ENCODE data around the gene MED20. TPM values are rescaled to one million over a fixed set of nuclear protein-coding genes. Genes with fewer than 3 reads are reported as not detected.

The MED20 gene
- total RNA-seq, 1 donor from 2014 or later, result 28.9 TPM

- no peaks in the 10 kb centered on the region for H4K20me1 ChIP-seq (ENCODE audit: insufficient read depth, low read length)
Observed at GRCh38 chr6:41858703-41859102, 62.2 kb downstream of the MED20 start.

More at GRCh38 chr6:41858703-41859102, 62.2 kb downstream of the MED20 start:
- FAIRE-seq (no peak), DNase-seq (ENCODE audit: low read depth) (no peak)
- no peak overlapping the region for H3K27ac Mint-ChIP-seq (ENCODE audit: unreplicated experiment)
- H3K27me3 Mint-ChIP-seq (ENCODE audit: low read depth, unreplicated experiment), result no peaks in the 10 kb centered on the region
- H3K9me3 Mint-ChIP-seq (ENCODE audit: unreplicated experiment), result no peaks in the 10 kb centered on the region
- no peak overlapping the region for H3K4me2 ChIP-seq (ENCODE audit: low read length)
- no peaks in the 10 kb centered on the region for H3K27me3 ChIP-seq (ENCODE audit: insufficient read depth, low read length)
- no peaks in the 10 kb centered on the region for H3K79me2 ChIP-seq (ENCODE audit: insufficient read depth, low read length)
- H3K4me3 ChIP-seq (ENCODE audit: insufficient read depth, low read depth, low read length), result no peak overlapping the region
- no peaks in the 10 kb centered on the region for H3K4me1 ChIP-seq (ENCODE audit: insufficient read depth, low read length)
- no peak overlapping the region for H3K4me3 Mint-ChIP-seq (ENCODE audit: unreplicated experiment)
- no peak overlapping the region for H2AFZ ChIP-seq (ENCODE audit: low read depth, low read length)
- H3K36me3 Mint-ChIP-seq (ENCODE audit: low read depth, unreplicated experiment), result no peaks in the 10 kb centered on the region
- H3K27ac ChIP-seq (ENCODE audit: low read depth, low read length), result no peak overlapping the region
- no peak overlapping the region for H3K9ac ChIP-seq (ENCODE audit: low read length)
- H3K36me3 ChIP-seq (ENCODE audit: insufficient read depth, low read length), result no peaks in the 10 kb centered on the region
- TF ChIP-seq EZH2 (IDR thresholded peaks at IDR 0.05; ENCODE audit: insufficient read depth, low read length) (no peak), CTCF (IDR thresholded peaks at IDR 0.05; ENCODE audit: insufficient read depth, low read depth, low read length) (no peak)
- no peaks in the 10 kb centered on the region for H3K9me3 ChIP-seq (ENCODE audit: insufficient read depth, low read depth, low read length)
- H3K4me1 Mint-ChIP-seq (ENCODE audit: low read depth, unreplicated experiment), result no peaks in the 10 kb centered on the region

Other genes with a start within 250 kb of the MED20 start
- gene TFEB, start 185.5 kb downstream of the MED20 start, total RNA-seq, result 3.9 and 4.7 TPM in 2 replicates
- not detected in 2 replicates for gene PGC, start 173.7 kb downstream of the MED20 start, total RNA-seq
- gene FRS3, start 141.2 kb downstream of the MED20 start, total RNA-seq, result 3.1 and 3.6 TPM in 2 replicates
- 3.1 and 3.4 TPM in 2 replicates for gene PRICKLE4, start 140.4 kb downstream of the MED20 start, total RNA-seq
- gene TOMM6, start 133.4 kb downstream of the MED20 start, total RNA-seq, result 147 and 159 TPM in 2 replicates
- gene USP49, start 25.8 kb downstream of the MED20 start, total RNA-seq, result 3.8 and 5.5 TPM in 2 replicates
- 41.2 and 43.1 TPM in 2 replicates for gene BYSL, start 360 bp upstream of the MED20 start, total RNA-seq
- 64.8 and 69.9 TPM in 2 replicates for gene CCND3, start 20.7 kb upstream of the MED20 start, total RNA-seq
- gene TAF8, start 129.4 kb upstream of the MED20 start, total RNA-seq, result 13.6 and 14.8 TPM in 2 replicates
- 3.3 and 5.3 TPM in 2 replicates for gene C6orf132, start 221.5 kb upstream of the MED20 start, total RNA-seq

Measured in astrocyte (in vitro differentiated cells and primary cell).